Endothelial cell of umbilical vein (primary cell): ENCODE data around the gene SAXO1. TPM values are rescaled to one million over a fixed set of nuclear protein-coding genes. Genes with fewer than 3 reads are reported as not detected.

Experiments
- BruUV-seq: library from RNA; stranded (reverse); fragments of 400-500 nt; replicated peaks from 2 replicates; lab custom pipeline; 2021; lab: Mats Ljungman, UMichigan
- CTCF ChIA-PET: fragments of 300-600, 350-600 bp; sonication (Branson Sonifier 250); formaldehyde crosslinking; loops from one replicate; lab custom pipeline; 2021; ENCODE audit warnings: antibody characterized with exemption, inconsistent platforms; lab: Charles Lee
- POLR2A ChIA-PET: fragments of 300-600, 350-600 bp; sonication (Branson Sonifier 250); formaldehyde crosslinking; loops from one replicate; lab custom pipeline; 2021; ENCODE audit warnings: antibody characterized with exemption, inconsistent platforms; lab: Charles Lee
- DNase-seq: peaks from one replicate; pipeline ENCODE4 v3.0.0-alpha.2; 2011; ENCODE audit warnings: low read depth, low spot score
- FAIRE-seq: peaks from 2 replicates; lab custom pipeline; 2011; peaks lifted over from hg19 to GRCh38; lab: Jason Lieb, UNC
- H2AFZ ChIP-seq: 2 replicates; pipeline ENCODE4 v1.6.0; 2012; ENCODE audit warnings: low read depth, low read length, control low read depth, inconsistent platforms
- H3K27ac ChIP-seq: 2 replicates; pipeline ENCODE4 v1.5.1; 2011; ENCODE audit warnings: low read depth, mild to moderate bottlenecking, control low read depth, low read length, moderate library complexity; ENCODE audit not compliant: insufficient read depth
- H3K27me3 ChIP-seq, 2 experiments: 2 replicates each; pipeline versions ENCODE4 v1.6.0 to v1.6.1; 2011; ENCODE audit warnings: low read length in 2 of 2, mixed read lengths in 1 of 2; ENCODE audit not compliant: control insufficient read depth in 2 of 2, insufficient read depth in 2 of 2
- H3K36me3 ChIP-seq, 2 experiments: 2 replicates in 1 of 2; 3 replicates in 1 of 2; pipeline ENCODE4 v1.5.1; 2011; ENCODE audit warnings: low read length in 2 of 2, mild to moderate bottlenecking in 1 of 2, moderate library complexity in 1 of 2; ENCODE audit not compliant: control insufficient read depth in 2 of 2, insufficient read depth in 2 of 2; ENCODE audit errors: extremely low read depth in 1 of 2
- H3K4me1 ChIP-seq: 3 replicates; pipeline ENCODE4 v1.5.1; 2011; ENCODE audit warnings: mild to moderate bottlenecking, low read length; ENCODE audit not compliant: control insufficient read depth, insufficient read depth; ENCODE audit errors: extremely low read depth
- H3K4me2 ChIP-seq: 2 replicates; pipeline ENCODE4 v1.6.1; 2011; ENCODE audit warnings: low read length, control low read depth, mixed read lengths; ENCODE audit not compliant: insufficient read depth
- H3K4me3 ChIP-seq, 3 experiments: fragments of 200-600 bp in 1 of 3; sonication (generic), shearing (Covaris generic) in 1 of 3; replicated peaks in 1 of 3; 2 replicates each; pipeline ENCODE4 v1.5.1; 2011 to 2016; ENCODE audit warnings: control low read depth in 3 of 3, low read length in 3 of 3, mild to moderate bottlenecking in 2 of 3, inconsistent platforms in 1 of 3, low read depth in 1 of 3, moderate library complexity in 1 of 3; ENCODE audit not compliant: insufficient read depth in 1 of 3
- H3K79me2 ChIP-seq: 2 replicates; pipeline ENCODE4 v1.6.0; 2012; ENCODE audit warnings: low read length, inconsistent platforms; ENCODE audit not compliant: control insufficient read depth, insufficient read depth
- H3K9ac ChIP-seq: replicated peaks from 2 replicates; pipeline ENCODE3; 2011; ENCODE audit warnings: low read length, control low read depth; ENCODE audit not compliant: insufficient read depth; ENCODE audit errors: extremely low read depth
- H3K9me1 ChIP-seq: replicated peaks from 3 replicates; pipeline ENCODE4 v1.6.0; 2011; ENCODE audit warnings: mild to moderate bottlenecking, low read length; ENCODE audit not compliant: control insufficient read depth, insufficient read depth; ENCODE audit errors: extremely low read depth
- H3K9me3 ChIP-seq: replicated peaks from 2 replicates; pipeline ENCODE4 v1.5.1; 2012; ENCODE audit warnings: low read length, inconsistent platforms; ENCODE audit not compliant: control insufficient read depth, insufficient read depth
- H4K20me1 ChIP-seq: replicated peaks from 2 replicates; pipeline ENCODE3; 2011; ENCODE audit warnings: mild to moderate bottlenecking, low read length; ENCODE audit not compliant: control insufficient read depth, insufficient read depth; ENCODE audit errors: extremely low read depth
- EZH2 ChIP-seq: IDR thresholded peaks from 2 replicates; pipeline ENCODE4 v1.6.1; 2012; ENCODE audit warnings: borderline replicate concordance, low read depth, mild to moderate bottlenecking, moderate library complexity, low read length, inconsistent platforms; ENCODE audit not compliant: severe bottlenecking
- FOS ChIP-seq: IDR thresholded peaks from 2 replicates; pipeline ENCODE4 v1.6.1; 2011; ENCODE audit warnings: mild to moderate bottlenecking, low read length, moderate library complexity, borderline replicate concordance; ENCODE audit not compliant: insufficient read depth
- JUN ChIP-seq: IDR thresholded peaks from 2 replicates; pipeline ENCODE4 v1.6.1; 2011; ENCODE audit warnings: borderline replicate concordance, low read depth; ENCODE audit not compliant: insufficient read length, insufficient read depth
- MYC ChIP-seq: IDR thresholded peaks from one replicate; pipeline ENCODE4 v1.6.1; 2011; ENCODE audit warnings: mild to moderate bottlenecking, low read depth, low read length
- POLR2AphosphoS5 ChIP-seq: IDR thresholded peaks from 2 replicates; pipeline ENCODE4 v1.6.1; 2012; ENCODE audit warnings: low read depth, mild to moderate bottlenecking, control low read depth, low read length, moderate library complexity; ENCODE audit not compliant: insufficient read depth
- dilution Hi-C: fragments of 300-500 bp; cut with MboI; formaldehyde crosslinking; loops from one replicate; pipeline ENCODE4 v1.15.0; 2019; ENCODE audit warnings: low sequenced_read_pairs; ENCODE audit not compliant: extremely low pct_ligation_motif_present
- intact Hi-C: fragments of 100-400 bp; cut with micrococcal nuclease; formaldehyde crosslinking; loops from one replicate; pipeline ENCODE4 v1.10.0; 2022
- polyA plus RNA-seq, 4 experiments: library from polyadenylated mRNA; depleted of rRNA in 3 of 4; stranded (reverse) in 3 of 4; unstranded in 1 of 4; fragments of >200 nt; gene quantifications; 2 replicates each; pipeline versions ENCODE4 v1.2.1 to v1.2.3, GENCODE V29; 2011 to 2012; ENCODE audit warnings: missing spikeins in 1 of 4
- total RNA-seq: library from RNA; stranded (reverse); gene quantifications from 2 replicates; pipeline ENCODE4 v1.2.3, GENCODE V29; 2021

The SAXO1 gene
- total and polyA plus RNA-seq, 2 donors (not counting 3 experiments of a cell fraction or from before 2014, with no cell fraction given): not detected

- intact Hi-C loops (no loop called here), dilution Hi-C loops (no loop called here)
- ChIA-PET POLR2A (no interaction called here), CTCF (interaction anchor here (1.1 kb wide), 1 partner anchor 20 kb away, joined by 4 read pairs; no protein-coding TSS in a partner anchor)
- Histone ChIP-seq H3K36me3 (no peaks in the 10 kb centered on the region), H3K9me3 (no peaks in the 10 kb centered on the region), H2AFZ (no peak overlapping the region), H3K9ac (no peak overlapping the region), H3K27me3 (peaks cover 2 to 6% of the 10 kb centered on the region in 2 experiments), H3K79me2 (no peaks in the 10 kb centered on the region), H3K27ac (no peak overlapping the region), H3K9me1 (no peaks in the 10 kb centered on the region), H4K20me1 (no peaks in the 10 kb centered on the region), H3K4me2 (no peak overlapping the region), H3K4me1 (peaks cover 14% of the 10 kb centered on the region), H3K4me3 (no peak overlapping the region)
- BruUV-seq: no TSS peak
- no peak for DNase-seq
- no peak for FAIRE-seq
- TF ChIP-seq POLR2AphosphoS5 (no peak), JUN (no peak), MYC (no peak)
Measured at GRCh38 chr9:18939943-18940342, 93.1 kb downstream of the SAXO1 start.

- TF ChIP-seq MYC (no peak), FOS (no peak), EZH2 (no peak)
- H3K4me1 ChIP-seq: no peaks in the 10 kb centered on the region
- H2AFZ ChIP-seq: no peak overlapping the region
- H3K27me3 ChIP-seq: peaks cover 2 to 6% of the 10 kb centered on the region in 2 experiments
- H3K9me3 ChIP-seq: no peaks in the 10 kb centered on the region
- H3K9me1 ChIP-seq: no peaks in the 10 kb centered on the region
- no peak overlapping the region for H3K9ac ChIP-seq
- no peaks in the 10 kb centered on the region for H3K79me2 ChIP-seq
- intact Hi-C loops: no loop called here
- H3K36me3 ChIP-seq: no peaks in the 10 kb centered on the region
- H4K20me1 ChIP-seq: no peaks in the 10 kb centered on the region
- H3K27ac ChIP-seq: no peak overlapping the region
- dilution Hi-C loops: no loop called here
- no peak overlapping the region for H3K4me2 ChIP-seq
- DNase-seq: no peak
- CTCF ChIA-PET: interaction anchor here (1.2 kb wide), 1 partner anchor 10 kb away, joined by 3 read pairs; no protein-coding TSS in a partner anchor
- no peak overlapping the region for H3K4me3 ChIP-seq
- POLR2A ChIA-PET: no interaction called here
- no TSS peak for BruUV-seq
- FAIRE-seq: no peak
Measured at GRCh38 chr9:18936094-18936871, 96.7 kb downstream of the SAXO1 start.
